ENCODE results near the gene DENND2C.

DNA sequence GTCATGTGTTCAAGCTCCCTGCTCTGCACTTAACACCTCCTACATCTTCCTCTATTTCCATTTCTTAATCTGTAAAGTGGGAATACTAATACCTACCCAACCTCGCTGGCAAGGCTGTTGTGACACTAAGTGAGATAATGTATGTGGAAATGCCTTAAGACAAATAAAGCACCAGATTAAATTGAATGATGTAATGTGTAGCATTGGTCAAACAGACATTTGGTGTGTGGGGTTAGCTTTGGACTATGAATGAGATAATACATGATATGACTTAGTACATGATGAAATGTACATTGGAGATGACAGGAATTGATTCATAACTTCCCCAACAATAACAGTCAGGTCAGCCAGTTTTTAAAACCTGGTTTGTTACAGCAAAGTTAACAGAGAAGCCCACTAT lies 20.3 kb upstream of the DENND2C start:
- TF ChIP-seq, protein P1, sequence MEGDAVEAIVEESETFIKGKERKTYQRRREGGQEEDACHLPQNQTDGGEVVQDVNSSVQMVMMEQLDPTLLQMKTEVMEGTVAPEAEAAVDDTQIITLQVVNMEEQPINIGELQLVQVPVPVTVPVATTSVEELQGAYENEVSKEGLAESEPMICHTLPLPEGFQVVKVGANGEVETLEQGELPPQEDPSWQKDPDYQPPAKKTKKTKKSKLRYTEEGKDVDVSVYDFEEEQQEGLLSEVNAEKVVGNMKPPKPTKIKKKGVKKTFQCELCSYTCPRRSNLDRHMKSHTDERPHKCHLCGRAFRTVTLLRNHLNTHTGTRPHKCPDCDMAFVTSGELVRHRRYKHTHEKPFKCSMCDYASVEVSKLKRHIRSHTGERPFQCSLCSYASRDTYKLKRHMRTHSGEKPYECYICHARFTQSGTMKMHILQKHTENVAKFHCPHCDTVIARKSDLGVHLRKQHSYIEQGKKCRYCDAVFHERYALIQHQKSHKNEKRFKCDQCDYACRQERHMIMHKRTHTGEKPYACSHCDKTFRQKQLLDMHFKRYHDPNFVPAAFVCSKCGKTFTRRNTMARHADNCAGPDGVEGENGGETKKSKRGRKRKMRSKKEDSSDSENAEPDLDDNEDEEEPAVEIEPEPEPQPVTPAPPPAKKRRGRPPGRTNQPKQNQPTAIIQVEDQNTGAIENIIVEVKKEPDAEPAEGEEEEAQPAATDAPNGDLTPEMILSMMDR (IDR thresholded peaks at IDR 0.05; ENCODE audit: low read depth, low read length, poor library complexity, severe bottlenecking), result no peak
- no peak for TF ChIP-seq EZH2phosphoT487 (IDR thresholded peaks at IDR 0.05; ENCODE audit: borderline replicate concordance, low read length)
